Inferior parietal cortex (tissue), 1 donor: ENCODE results near the gene COQ9.
"Not testable (repeated sequence)": the region's sequence is repeated elsewhere in the genome, so short reads cannot be mapped to it uniquely, and the experiment has no call there.

Experiments
- DNase-seq: peaks from one replicate; pipeline ENCODE4 v3.0.0-alpha.2; 2016; ENCODE audit errors: extremely low spot score

The COQ9 gene

GRCh38 chr16:57485916-57486857 is 38.9 kb downstream of the COQ9 start, which contains the start of gene DOK4:
Gene DOK4 (minus strand): TSS chr16:57486493. CDS start chr16:57479507, 6,986 bp downstream.
- no peak for DNase-seq

GRCh38 chr16:57486858-57487834 is 39.9 kb downstream of the COQ9 start:
- DNase-seq = no peak

GRCh38 chr16:57489229-57489628 is 42.0 kb downstream of the COQ9 start:
- DNase-seq = no peak

DNA sequence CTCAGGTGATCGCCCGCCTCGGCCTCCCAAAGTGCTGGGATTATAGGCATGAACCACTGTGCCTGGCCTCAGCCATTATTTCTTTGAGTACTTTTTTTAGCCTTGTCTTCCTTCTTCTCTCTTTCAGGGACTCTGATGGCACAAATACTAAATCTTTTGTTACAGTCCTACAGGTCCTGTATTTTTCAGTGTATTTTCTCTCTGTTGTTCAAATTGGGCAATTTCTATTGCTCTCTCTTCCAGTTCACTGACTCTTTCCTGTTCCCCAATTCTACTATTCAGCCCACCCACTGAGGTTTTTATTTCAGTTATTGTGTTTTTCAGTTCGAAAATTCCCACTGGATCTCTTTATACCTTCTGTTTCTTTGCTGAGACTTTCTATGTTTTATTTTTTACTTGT is 46.5 kb downstream of the COQ9 start:
- DNase-seq = no peak

- DNase-seq = no peak
These were observed 49.8 kb downstream of the COQ9 start for GRCh38 chr16:57497121-57497520.

DNA sequence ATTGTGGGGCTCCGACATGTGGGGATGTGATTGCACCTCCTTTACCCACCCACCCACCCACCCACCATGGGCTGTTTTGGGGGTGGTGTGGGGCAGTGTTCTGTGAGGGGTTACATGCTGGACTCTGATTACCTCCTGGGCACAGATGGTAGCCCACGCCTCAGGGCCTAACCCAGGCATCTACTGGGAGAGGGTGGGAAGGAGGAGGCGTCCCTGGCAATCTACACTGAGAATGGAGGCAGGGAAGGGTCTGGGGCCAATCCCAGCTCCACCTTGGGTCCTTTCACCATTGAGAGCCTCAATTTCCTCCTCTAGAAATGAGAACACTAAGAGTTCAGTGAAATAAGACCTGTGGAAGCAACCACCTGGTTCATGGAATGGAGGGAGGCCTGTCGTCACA is 50.8 kb downstream of the COQ9 start:
- DNase-seq = no peak

DNA sequence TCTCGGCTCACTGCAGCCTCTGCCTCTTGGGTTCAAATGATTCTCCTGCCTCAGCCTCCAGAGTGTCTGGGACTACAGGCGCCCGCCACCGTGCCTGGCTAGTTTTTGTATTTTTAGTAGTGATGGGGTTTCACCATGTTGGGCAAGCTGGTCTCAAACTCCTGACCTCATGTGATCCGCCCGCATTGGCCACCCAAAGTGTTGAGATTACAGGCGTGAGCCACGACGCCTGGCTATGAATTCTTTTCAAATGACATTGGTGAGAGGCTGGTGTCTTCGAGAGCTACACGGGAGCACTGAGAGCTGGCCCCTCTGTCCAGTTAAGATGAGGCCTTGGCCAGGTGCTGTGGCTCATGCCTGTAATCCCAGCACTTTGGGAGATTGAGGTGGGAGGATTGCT is 52.7 kb downstream of the COQ9 start:
- DNase-seq = not testable (repeated sequence)

DNA sequence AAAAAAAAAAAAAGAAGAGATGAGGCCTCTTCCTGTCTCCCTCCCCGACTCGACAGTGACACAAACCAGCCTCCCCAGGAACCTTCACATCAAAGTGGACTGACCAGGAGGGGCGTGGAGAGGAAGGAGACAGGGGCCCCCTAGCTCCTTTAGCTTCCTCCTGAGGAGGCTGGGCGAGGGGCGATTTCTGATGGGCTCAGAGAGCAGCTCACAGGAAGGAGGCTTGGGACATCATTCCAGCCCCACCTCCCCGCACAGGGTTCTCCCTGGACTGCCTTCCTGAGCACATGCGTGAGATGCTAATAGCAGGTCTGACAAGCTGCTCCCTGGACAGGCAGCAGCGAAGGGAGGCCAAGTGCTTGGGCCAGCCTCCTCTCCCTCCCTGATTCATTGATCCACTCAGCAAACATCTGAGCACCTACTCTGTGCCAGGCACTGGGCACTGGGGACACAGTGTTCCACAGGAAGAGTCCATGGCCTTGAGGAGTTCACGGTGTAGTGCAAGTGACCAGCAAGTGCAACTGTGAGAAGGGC is 53.4 kb downstream of the COQ9 start:
- no peak for DNase-seq

DNA sequence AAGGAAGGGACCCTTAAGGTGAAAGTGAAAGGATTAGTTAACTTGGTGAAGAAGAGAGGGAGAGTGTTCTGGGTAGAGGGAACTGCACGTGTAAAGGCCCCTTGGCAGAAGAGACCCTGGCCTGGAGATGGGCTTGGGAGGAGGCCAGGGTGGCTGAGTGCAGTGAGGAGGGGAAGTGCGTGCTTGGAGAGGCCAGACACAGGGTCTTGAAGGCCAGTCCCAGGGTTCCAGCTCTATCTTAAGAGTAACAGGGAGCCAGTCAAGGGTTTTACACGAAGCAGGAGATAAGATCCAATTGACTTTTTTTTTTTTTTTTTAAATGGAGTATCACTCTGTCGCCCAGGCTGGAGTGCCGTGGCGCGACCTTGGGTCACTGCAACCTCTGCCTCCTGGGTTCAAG is 54.2 kb downstream of the COQ9 start:
- DNase-seq = no peak

GRCh38 chr16:57502048-57502775 is 54.9 kb downstream of the COQ9 start:
- DNase-seq = no peak

DNA sequence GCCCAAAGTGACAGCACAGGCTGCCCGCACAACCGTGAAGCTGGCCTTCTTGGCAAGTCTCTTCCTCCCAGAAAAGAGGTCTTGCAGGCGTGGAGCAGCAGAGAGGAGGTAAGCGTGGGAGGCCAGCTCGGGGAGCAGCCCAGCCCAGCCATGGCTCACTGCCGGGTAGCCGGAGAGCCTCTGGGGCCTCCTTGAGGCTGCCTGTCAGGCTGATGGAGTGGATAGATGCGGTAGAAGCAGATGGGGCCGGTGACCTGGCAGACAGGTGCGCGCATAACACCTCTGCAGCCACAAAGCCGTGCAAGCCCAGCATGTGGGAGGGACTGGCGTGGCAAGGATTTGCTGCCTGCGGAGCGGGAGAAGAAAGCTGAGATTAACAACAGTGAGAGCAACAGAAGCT is 56.1 kb downstream of the COQ9 start:
- DNase-seq = no peak

- DNase-seq = no peak
These were observed 56.7 kb downstream of the COQ9 start for GRCh38 chr16:57504001-57504400.

- DNase-seq = no peak
These were observed 57.2 kb downstream of the COQ9 start for GRCh38 chr16:57504491-57504890.

DNA sequence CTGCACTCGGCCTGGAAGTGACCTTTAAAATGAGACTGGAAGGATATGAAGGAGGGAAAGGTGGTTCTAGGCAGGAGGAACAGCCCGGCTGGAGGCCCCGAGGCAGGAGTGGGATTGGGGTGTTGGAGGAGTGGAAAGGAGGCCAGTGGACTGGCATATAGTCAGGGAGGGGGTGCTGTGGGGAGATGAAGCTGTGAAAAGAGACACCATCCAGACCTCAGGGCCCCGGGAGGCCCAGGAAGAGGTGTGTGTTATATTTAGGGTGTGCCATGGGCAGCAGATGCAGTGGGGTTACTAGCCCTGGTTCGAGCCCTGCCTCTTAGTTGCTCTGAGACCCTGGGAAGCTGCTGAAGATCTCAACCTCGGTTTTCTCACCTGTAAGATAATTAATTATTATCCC is 57.9 kb downstream of the COQ9 start:
- DNase-seq = no peak

- DNase-seq = no peak
These were observed 60.1 kb downstream of the COQ9 start for GRCh38 chr16:57507136-57508034.

GRCh38 chr16:57508035-57508425 is 60.8 kb downstream of the COQ9 start:
- no peak for DNase-seq

- no peak for DNase-seq
These were observed 62.1 kb downstream of the COQ9 start for GRCh38 chr16:57509231-57509923.

DNA sequence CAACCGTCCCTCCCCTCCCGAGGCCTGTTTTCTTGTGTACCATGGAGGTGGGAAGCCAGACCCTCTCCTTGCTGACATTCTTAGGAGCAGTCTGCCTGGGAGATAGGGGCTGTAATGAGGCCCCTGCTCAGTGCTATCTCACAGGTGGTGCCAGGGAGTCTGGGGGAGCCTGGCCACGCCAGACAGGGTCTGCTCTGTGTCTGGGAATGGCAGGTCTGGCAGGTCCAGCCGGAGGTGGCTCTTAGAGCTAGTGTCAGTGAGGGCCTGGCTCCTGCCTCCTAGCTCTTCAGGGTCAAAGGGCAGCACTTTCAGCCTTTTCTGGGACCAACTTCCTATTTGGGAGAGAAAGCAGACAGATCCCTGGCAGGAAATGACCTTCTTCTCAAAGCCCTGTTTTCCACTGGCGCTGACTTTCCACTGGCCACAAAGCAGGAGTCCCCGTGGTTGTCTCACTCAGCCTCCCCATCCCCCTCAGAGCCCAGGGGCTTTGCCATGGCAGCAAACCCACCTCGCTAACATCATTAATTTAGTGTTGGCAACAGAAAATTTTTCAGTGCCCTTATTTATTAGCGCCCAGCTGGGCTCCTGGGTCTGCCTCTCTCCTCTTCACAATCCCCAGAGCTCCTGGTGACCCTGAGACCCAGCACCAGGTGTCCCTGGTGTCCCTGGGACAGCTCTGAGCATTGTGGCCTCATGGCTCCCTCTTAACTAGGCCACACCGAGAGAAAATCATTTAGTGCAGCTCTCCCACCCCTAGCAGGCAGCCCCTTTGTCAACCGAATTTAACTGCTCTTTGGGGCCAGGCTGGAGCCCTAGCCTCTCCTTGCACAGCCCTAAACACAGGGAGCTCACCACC is 63.0 kb downstream of the COQ9 start:
- DNase-seq = no peak
